GM21381 (cell line): Measurements from ENCODE around the gene ZFP28.

Experiments
- ATAC-seq: cut with Tn5 transposase; IDR thresholded peaks from one replicate; pipeline ENCODE4 v1.9.1; 2021; ENCODE audit warnings: mild to moderate bottlenecking, moderate library complexity; ENCODE audit not compliant: unreplicated experiment

Gene ZFP28

DNA sequence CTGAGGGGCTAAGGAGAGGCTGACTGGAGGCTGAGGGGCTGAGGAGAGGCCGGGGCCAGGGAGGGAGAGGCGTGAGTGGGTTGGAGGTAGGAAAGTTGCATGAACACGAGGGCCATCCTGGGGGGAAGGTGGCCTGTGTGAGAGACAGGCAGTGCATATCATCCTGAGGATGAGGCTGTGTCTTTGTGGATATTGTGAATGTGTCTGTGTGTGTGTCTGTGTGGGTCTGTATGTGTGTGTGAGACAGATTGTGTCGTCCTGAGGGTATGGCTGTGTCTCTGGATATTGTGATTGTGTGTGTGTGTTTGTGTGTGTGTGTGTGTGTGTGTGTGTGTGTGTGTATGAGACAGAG lies 56.8 kb downstream of the ZFP28 start:
- ATAC-seq, result no peak

DNA sequence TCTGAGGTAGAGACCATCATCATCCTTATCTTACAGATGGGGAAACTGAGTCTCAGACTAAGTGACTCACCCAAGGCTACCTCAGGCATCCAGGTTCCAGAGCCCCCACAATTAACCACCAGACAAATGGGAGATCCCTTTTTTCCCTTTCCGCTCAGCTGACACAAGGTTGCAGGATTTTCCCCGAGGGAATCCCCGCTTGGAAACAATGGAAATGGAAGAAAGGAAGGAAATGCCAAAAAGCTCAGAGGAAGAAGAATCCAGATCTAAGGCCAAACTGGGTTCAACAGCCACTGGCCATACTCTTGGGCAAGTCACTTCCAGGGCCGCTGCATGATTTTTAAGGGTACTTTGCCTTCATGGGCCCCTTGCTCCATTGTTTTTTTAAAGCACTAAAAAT lies 57.9 kb downstream of the ZFP28 start:
- no peak for ATAC-seq

DNA sequence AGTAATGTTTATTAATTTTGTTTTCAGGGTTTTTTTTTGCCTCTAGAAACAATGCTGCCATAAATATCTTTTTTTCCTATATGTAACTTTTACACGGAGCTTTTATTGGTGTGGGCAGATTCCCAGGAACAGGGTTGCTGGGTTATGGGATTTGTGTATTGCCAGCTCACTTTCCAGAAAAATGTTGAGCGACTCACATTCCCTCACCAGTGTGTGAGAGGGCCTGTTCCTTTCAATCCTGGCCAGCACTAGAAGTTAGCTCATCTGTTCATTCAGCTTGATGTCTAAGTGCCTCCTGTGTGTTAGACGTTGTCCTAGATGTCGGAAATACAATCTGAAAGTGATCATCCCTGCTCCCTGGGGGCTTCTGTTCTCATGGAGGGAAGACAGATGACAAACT lies 58.9 kb downstream of the ZFP28 start:
- ATAC-seq, result no peak

- no peak for ATAC-seq
These were observed 62.6 kb downstream of the ZFP28 start for GRCh38 chr19:56601375-56601774.

DNA sequence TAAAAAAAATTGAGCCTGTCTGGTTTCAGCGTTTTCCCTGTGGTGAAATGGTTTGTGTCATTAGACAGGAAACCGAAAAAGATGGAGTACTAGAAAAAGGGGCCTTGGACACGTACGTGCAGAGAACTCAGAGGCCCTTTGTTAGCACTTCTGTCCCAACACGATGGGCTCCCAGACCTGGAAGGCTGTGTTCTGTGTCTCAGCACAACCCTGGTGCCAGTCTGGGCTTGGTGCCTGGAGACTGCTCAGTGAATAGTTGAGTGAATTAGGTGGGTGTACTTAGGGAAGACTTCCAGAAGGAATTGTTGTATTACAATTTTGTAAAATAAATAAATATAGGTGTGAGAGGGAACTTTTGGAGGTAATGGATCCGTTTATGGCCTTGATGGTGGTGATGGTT lies 65.1 kb downstream of the ZFP28 start:
- ATAC-seq, result no peak
